Endothelial cell of umbilical vein (primary cell): Measurements from ENCODE around the gene ME3. TPM values are rescaled to one million over a fixed set of nuclear protein-coding genes. Genes with fewer than 3 reads are reported as not detected.

Experiments
- BruUV-seq: library from RNA; stranded (reverse); fragments of 400-500 nt; replicated peaks from 2 replicates; lab custom pipeline; 2021; lab: Mats Ljungman, UMichigan
- CTCF ChIA-PET: fragments of 300-600, 350-600 bp; sonication (Branson Sonifier 250); formaldehyde crosslinking; loops from one replicate; lab custom pipeline; 2021; ENCODE audit warnings: antibody characterized with exemption, inconsistent platforms; lab: Charles Lee
- POLR2A ChIA-PET: fragments of 300-600, 350-600 bp; sonication (Branson Sonifier 250); formaldehyde crosslinking; loops from one replicate; lab custom pipeline; 2021; ENCODE audit warnings: antibody characterized with exemption, inconsistent platforms; lab: Charles Lee
- DNase-seq: peaks from one replicate; pipeline ENCODE4 v3.0.0-alpha.2; 2011; ENCODE audit warnings: low read depth, low spot score
- FAIRE-seq: peaks from 2 replicates; lab custom pipeline; 2011; peaks lifted over from hg19 to GRCh38; lab: Jason Lieb, UNC
- H2AFZ ChIP-seq: 2 replicates; pipeline ENCODE4 v1.6.0; 2012; ENCODE audit warnings: low read depth, low read length, control low read depth, inconsistent platforms
- H3K27ac ChIP-seq: 2 replicates; pipeline ENCODE4 v1.5.1; 2011; ENCODE audit warnings: low read depth, mild to moderate bottlenecking, control low read depth, low read length, moderate library complexity; ENCODE audit not compliant: insufficient read depth
- H3K27me3 ChIP-seq, 2 experiments: 2 replicates each; pipeline versions ENCODE4 v1.6.0 to v1.6.1; 2011; ENCODE audit warnings: low read length in 2 of 2, mixed read lengths in 1 of 2; ENCODE audit not compliant: control insufficient read depth in 2 of 2, insufficient read depth in 2 of 2
- H3K36me3 ChIP-seq, 2 experiments: 2 replicates in 1 of 2; 3 replicates in 1 of 2; pipeline ENCODE4 v1.5.1; 2011; ENCODE audit warnings: low read length in 2 of 2, mild to moderate bottlenecking in 1 of 2, moderate library complexity in 1 of 2; ENCODE audit not compliant: control insufficient read depth in 2 of 2, insufficient read depth in 2 of 2; ENCODE audit errors: extremely low read depth in 1 of 2
- H3K4me1 ChIP-seq: 3 replicates; pipeline ENCODE4 v1.5.1; 2011; ENCODE audit warnings: mild to moderate bottlenecking, low read length; ENCODE audit not compliant: control insufficient read depth, insufficient read depth; ENCODE audit errors: extremely low read depth
- H3K4me2 ChIP-seq: 2 replicates; pipeline ENCODE4 v1.6.1; 2011; ENCODE audit warnings: low read length, control low read depth, mixed read lengths; ENCODE audit not compliant: insufficient read depth
- H3K4me3 ChIP-seq, 3 experiments: fragments of 200-600 bp in 1 of 3; sonication (generic), shearing (Covaris generic) in 1 of 3; replicated peaks in 1 of 3; 2 replicates each; pipeline ENCODE4 v1.5.1; 2011 to 2016; ENCODE audit warnings: control low read depth in 3 of 3, low read length in 3 of 3, mild to moderate bottlenecking in 2 of 3, inconsistent platforms in 1 of 3, low read depth in 1 of 3, moderate library complexity in 1 of 3; ENCODE audit not compliant: insufficient read depth in 1 of 3
- H3K79me2 ChIP-seq: 2 replicates; pipeline ENCODE4 v1.6.0; 2012; ENCODE audit warnings: low read length, inconsistent platforms; ENCODE audit not compliant: control insufficient read depth, insufficient read depth
- H3K9ac ChIP-seq: replicated peaks from 2 replicates; pipeline ENCODE3; 2011; ENCODE audit warnings: low read length, control low read depth; ENCODE audit not compliant: insufficient read depth; ENCODE audit errors: extremely low read depth
- H3K9me1 ChIP-seq: replicated peaks from 3 replicates; pipeline ENCODE4 v1.6.0; 2011; ENCODE audit warnings: mild to moderate bottlenecking, low read length; ENCODE audit not compliant: control insufficient read depth, insufficient read depth; ENCODE audit errors: extremely low read depth
- H3K9me3 ChIP-seq: replicated peaks from 2 replicates; pipeline ENCODE4 v1.5.1; 2012; ENCODE audit warnings: low read length, inconsistent platforms; ENCODE audit not compliant: control insufficient read depth, insufficient read depth
- H4K20me1 ChIP-seq: replicated peaks from 2 replicates; pipeline ENCODE3; 2011; ENCODE audit warnings: mild to moderate bottlenecking, low read length; ENCODE audit not compliant: control insufficient read depth, insufficient read depth; ENCODE audit errors: extremely low read depth
- EZH2 ChIP-seq: IDR thresholded peaks from 2 replicates; pipeline ENCODE4 v1.6.1; 2012; ENCODE audit warnings: borderline replicate concordance, low read depth, mild to moderate bottlenecking, moderate library complexity, low read length, inconsistent platforms; ENCODE audit not compliant: severe bottlenecking
- FOS ChIP-seq: IDR thresholded peaks from 2 replicates; pipeline ENCODE4 v1.6.1; 2011; ENCODE audit warnings: mild to moderate bottlenecking, low read length, moderate library complexity, borderline replicate concordance; ENCODE audit not compliant: insufficient read depth
- GATA2 ChIP-seq: IDR thresholded peaks from 2 replicates; pipeline ENCODE4 v1.7.0; 2011; ENCODE audit warnings: low read depth, mild to moderate bottlenecking, moderate library complexity, mixed read lengths, low read length; ENCODE audit not compliant: insufficient read length, insufficient read depth
- JUN ChIP-seq: IDR thresholded peaks from 2 replicates; pipeline ENCODE4 v1.6.1; 2011; ENCODE audit warnings: borderline replicate concordance, low read depth; ENCODE audit not compliant: insufficient read length, insufficient read depth
- MYC ChIP-seq: IDR thresholded peaks from one replicate; pipeline ENCODE4 v1.6.1; 2011; ENCODE audit warnings: mild to moderate bottlenecking, low read depth, low read length
- POLR2A ChIP-seq: IDR thresholded peaks from 2 replicates; pipeline ENCODE4 v1.6.1; 2012; ENCODE audit warnings: low read depth, mild to moderate bottlenecking, control low read depth, low read length
- POLR2AphosphoS5 ChIP-seq: IDR thresholded peaks from 2 replicates; pipeline ENCODE4 v1.6.1; 2012; ENCODE audit warnings: low read depth, mild to moderate bottlenecking, control low read depth, low read length, moderate library complexity; ENCODE audit not compliant: insufficient read depth
- dilution Hi-C: fragments of 300-500 bp; cut with MboI; formaldehyde crosslinking; loops from one replicate; pipeline ENCODE4 v1.15.0; 2019; ENCODE audit warnings: low sequenced_read_pairs; ENCODE audit not compliant: extremely low pct_ligation_motif_present
- intact Hi-C: fragments of 100-400 bp; cut with micrococcal nuclease; formaldehyde crosslinking; loops from one replicate; pipeline ENCODE4 v1.10.0; 2022
- polyA plus RNA-seq, 4 experiments: library from polyadenylated mRNA; depleted of rRNA in 3 of 4; stranded (reverse) in 3 of 4; unstranded in 1 of 4; fragments of >200 nt; gene quantifications; 2 replicates each; pipeline versions ENCODE4 v1.2.1 to v1.2.3, GENCODE V29; 2011 to 2012; ENCODE audit warnings: missing spikeins in 1 of 4
- total RNA-seq: library from RNA; stranded (reverse); gene quantifications from 2 replicates; pipeline ENCODE4 v1.2.3, GENCODE V29; 2021
- TF ChIP-seq, protein P1 (sequence below): IDR thresholded peaks from 2 replicates; pipeline ENCODE4 v1.6.1; 2011; ENCODE audit not compliant: insufficient read depth, insufficient read length

ME3 gene
- total and polyA plus RNA-seq, 2 donors (not counting 3 experiments of a cell fraction or from before 2014, with no cell fraction given) = 26.9 to 30.4 TPM

DNA sequence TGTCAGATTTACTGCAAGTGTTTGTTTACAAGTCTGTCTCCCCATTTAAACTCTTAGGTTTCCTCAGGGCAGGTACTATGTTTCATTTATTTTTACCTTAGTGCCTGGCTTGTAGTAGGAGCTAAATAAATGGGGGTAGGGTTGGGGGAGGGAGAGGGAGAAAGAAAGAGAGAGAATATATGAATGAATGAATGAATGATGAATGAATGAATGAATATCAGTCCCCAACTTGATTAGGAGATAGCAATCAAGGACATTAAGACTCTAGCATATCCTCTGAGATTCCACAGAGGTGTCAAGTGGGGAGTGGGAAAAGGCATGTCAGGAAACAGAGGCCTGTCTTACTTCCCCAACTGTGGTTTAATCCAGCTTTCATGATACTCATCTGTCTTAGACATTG lies 83.2 kb downstream of the ME3 start:
- Histone ChIP-seq H3K36me3 (no peaks in the 10 kb centered on the region), H3K27me3 (no peaks in the 10 kb centered on the region), H3K9ac (no peak overlapping the region), H3K4me2 (no peak overlapping the region), H2AFZ (no peak overlapping the region), H3K79me2 (no peaks in the 10 kb centered on the region), H3K9me3 (no peaks in the 10 kb centered on the region), H3K4me1 (peaks cover 47% of the 10 kb centered on the region), H3K4me3 (no peak overlapping the region), H4K20me1 (no peaks in the 10 kb centered on the region), H3K9me1 (no peaks in the 10 kb centered on the region), H3K27ac (no peak overlapping the region)
- BruUV-seq = no TSS peak
- TF ChIP-seq JUN = no peak
- TF ChIP-seq MYC = no peak
- no peak for TF ChIP-seq EZH2
- FAIRE-seq (no peak), DNase-seq (no peak)
- POLR2A ChIA-PET = no interaction called here
- dilution Hi-C loops (loop anchor here (25.0 kb wide), 1 partner anchor 102 kb away; no protein-coding TSS in a partner anchor), intact Hi-C loops (no loop called here)
- CTCF ChIA-PET = interaction anchor here (3.3 kb wide), 1 partner anchor 19 kb away, joined by 17 read pairs; no protein-coding TSS in a partner anchor

DNA sequence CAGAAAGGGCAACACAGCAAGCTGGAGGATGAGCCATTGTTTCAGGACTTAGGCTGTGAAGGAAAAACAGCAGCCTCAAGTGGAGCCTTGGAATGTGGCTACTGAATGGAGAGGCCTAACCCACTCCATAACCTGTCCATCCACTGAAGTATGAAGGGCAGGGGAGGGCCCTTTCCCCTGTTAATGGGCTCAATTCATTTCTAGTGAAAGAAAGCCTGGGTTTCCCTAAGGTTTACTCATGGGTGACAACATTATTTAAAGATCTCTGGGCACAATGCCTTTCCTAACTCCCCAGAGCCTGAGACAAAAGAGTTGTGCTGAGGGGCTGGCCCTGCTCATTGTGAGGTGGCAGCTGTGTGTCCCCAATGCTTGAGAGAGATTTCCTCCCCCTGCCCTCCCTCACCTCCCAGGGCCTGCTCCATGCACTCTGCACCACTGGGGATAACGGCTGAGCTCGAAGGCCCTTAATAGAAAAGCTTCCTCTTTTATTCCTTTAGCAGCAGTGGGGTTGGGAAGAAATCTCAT lies 83.8 kb downstream of the ME3 start:
- POLR2A ChIA-PET = no interaction called here
- Histone ChIP-seq H3K79me2 (no peaks in the 10 kb centered on the region), H3K27ac (no peak overlapping the region), H2AFZ (no peak overlapping the region), H3K9me3 (no peaks in the 10 kb centered on the region), H3K4me2 (no peak overlapping the region), H3K4me1 (peaks cover 42% of the 10 kb centered on the region), H3K4me3 (no peak overlapping the region), H3K9ac (no peak overlapping the region), H3K9me1 (no peaks in the 10 kb centered on the region), H3K36me3 (no peaks in the 10 kb centered on the region), H4K20me1 (no peaks in the 10 kb centered on the region), H3K27me3 (no peaks in the 10 kb centered on the region)
- CTCF ChIA-PET = interaction anchor here (0.9 to 3.3 kb wide), 2 partner anchors 8 to 20 kb away, joined by 5 to 17 read pairs; no protein-coding TSS in a partner anchor
- dilution Hi-C loops = loop anchor here (25.0 kb wide), 1 partner anchor 101 kb away; no protein-coding TSS in a partner anchor
- FAIRE-seq = no peak
- intact Hi-C loops = no loop called here
- peak; percentile 47 for DNase-seq
- no TSS peak for BruUV-seq
- TF ChIP-seq POLR2AphosphoS5 = no peak
- TF ChIP-seq POLR2A = no peak
- no peak for TF ChIP-seq GATA2
- TF ChIP-seq JUN = no peak
- TF ChIP-seq EZH2 = no peak
- TF ChIP-seq, protein P1, sequence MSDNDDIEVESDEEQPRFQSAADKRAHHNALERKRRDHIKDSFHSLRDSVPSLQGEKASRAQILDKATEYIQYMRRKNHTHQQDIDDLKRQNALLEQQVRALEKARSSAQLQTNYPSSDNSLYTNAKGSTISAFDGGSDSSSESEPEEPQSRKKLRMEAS = no peak
- TF ChIP-seq MYC = no peak
- TF ChIP-seq FOS = no peak
